NCI-H2196 treated with DMSO at 0.1 percent for 48 hours (cell line): ENCODE data around the gene PRKG1.
"Not testable (repeated sequence)": the region's sequence is repeated elsewhere in the genome, so short reads cannot be mapped to it uniquely, and the experiment has no call there.

Experiments used
- DNase-seq: peaks from one replicate; lab custom pipeline; 2025; ENCODE audit not compliant: unreplicated experiment; lab: John Stamatoyannopoulos, UW

The PRKG1 gene

DNA sequence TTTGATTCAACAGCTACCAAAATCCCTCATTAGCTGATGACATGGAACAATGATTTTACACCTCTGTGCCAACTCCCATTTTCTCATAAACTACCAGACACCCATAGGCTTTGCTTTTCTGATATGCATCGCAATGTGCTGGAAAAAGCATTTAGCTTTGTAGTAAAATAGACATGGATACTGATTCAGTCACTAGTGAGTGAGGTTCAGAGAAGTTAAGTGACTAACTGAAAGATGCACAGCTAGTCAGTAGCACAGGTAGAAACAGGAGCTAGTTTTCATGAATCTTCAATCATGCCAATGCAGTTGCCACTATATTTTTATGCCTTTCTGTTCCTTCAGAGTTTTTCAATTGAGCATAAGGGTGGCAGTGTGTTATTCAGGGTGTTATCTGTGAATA, 38.7 kb downstream of the PRKG1 start:
- no peak for DNase-seq

DNA sequence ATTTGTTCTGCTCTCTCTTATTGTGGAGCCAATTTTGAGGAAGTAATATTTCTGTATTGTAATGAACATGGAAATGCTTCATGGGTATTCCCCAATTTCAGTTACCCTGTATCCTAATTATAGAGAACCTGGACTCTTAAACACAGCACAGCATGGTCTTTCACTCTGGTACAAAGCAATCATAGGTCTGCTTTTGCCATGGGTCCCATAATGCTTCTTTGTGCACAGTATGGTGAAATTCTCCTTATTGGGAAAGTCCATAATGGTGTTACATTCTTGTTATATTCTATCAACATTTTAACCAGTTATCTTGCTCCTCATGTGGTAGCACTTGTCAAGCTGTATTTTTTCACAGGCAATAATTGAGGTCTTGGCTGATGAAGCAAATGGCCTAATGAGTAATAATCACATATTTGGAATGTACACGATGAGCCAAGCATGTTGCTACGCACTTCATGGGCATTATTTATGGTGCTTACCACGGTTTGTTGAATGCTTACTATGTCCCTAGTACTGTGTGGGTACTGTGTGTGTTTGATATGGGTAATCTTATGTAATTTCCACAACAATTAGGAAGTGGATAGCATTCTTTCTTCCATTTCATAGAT, 42.9 kb downstream of the PRKG1 start:
- DNase-seq: no peak

DNA sequence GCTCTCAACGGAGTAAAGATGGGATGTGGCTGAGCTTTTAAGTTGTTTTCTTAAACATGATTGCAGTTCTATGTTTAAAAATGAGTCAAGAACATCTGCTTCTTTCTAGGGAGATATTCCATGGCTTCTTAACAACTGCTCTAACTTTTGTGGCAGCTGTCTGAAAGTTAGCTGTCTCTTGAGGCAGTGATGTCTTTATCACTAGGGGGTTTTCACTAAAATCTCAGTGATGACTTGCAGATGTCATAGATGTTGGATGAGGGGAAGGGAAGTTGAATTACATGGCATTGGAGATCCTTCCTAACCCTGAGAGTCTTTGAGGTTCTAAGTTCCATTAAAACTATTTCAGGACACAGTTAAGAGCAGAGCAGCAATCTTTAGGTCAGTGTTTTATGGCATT, 43.5 kb downstream of the PRKG1 start:
- DNase-seq: no peak

DNA sequence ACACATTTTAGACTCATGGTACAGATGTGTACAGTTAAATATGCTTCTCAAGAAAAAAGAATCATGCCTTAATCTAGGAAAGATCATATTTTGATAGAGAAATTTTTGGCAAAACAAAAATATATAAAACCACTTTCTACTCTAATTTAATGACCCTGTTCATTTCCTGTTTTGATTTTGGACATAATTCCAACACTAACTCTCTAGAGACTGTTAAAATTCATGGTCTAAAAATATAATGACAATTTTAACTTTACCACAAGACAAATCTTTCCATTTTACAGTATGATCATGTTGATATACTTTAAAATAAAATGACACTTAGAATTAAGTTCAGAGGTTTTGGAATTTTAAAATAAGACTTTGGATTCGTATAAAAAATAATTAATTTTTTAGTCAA, 45.2 kb downstream of the PRKG1 start:
- no peak for DNase-seq

DNA sequence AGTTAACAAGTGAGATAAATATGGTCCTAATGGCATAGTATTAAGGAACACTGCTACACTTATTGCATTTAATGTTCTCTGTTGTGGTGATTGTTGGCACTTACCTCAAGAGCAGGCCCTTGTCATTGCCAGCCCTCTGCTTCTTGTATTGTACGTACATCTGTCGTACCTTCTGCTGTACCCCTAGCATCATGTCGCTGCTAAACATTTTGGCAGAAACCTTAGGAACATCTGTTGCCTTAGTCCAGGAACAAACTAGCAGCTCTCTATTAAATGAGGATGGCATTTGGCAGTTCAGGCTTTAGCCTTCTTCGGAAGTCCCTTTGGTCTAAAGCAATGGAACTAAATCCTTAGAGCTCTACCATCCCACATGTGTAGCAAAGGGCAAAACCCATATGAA, 47.6 kb downstream of the PRKG1 start:
- DNase-seq: no peak

DNA sequence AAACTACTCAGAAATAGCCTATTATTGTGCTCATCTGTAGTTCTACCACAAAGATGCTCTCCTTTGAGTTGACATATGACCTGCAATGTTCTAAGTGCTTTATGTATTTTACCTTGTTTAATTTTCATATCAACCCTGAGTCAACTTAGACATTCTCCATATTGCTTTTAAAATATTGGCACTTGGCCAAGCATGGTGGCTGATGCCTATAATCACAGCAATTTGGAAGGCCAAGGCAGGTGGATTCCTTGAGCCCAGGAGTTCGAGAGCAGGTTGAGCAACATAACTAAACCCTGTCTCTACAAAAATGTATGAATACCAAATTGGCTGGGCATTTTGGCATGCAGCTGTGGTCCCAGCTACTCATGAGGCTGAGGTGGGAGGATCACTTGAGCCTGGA, 50.6 kb downstream of the PRKG1 start:
- DNase-seq: no peak

DNA sequence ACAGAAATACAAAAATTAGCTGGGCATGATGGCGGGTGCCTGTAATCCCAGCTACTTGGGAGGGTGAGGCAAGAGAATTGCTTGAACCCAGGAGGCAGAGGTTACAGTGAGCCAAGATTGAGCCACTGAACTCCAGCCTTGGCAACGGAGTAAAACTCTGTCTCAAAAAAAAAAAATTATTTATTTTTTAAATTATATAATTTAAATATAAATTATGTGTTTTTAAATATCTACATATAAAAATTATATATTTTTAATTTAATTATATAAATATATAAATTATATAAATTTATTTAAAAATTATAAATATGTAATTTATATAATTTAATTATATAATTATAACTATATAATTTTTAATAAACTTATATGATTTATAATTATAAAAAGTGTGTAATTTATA, 51.2 kb downstream of the PRKG1 start:
- DNase-seq: no peak

DNA sequence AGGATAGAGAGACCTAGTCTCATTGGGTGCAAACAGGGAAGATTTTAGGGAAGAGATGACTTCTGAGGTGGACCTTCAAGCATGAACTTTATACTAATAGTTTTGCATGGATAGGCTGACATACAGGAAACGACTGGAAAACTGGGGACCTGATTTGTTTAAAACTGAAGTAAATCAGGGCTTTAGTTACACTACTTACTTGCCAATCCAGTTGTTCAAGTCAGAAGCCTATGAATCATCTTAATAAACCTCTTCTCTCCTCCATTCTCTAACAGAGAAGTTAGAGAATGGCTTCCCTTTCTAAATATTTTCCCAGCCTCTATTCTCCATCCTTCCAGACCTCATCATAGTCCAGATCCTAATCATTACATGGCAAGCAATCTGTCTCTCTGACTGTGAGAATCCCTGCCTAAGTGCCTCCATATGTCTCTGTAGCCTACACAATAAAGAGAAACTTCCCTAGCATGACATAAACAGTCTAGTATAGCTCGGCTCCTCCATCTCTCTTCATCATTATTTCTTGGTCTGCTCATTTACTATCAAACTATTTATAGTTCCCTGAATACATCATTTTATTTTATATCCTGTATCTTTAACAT, 55.8 kb downstream of the PRKG1 start:
- DNase-seq: no peak

DNA sequence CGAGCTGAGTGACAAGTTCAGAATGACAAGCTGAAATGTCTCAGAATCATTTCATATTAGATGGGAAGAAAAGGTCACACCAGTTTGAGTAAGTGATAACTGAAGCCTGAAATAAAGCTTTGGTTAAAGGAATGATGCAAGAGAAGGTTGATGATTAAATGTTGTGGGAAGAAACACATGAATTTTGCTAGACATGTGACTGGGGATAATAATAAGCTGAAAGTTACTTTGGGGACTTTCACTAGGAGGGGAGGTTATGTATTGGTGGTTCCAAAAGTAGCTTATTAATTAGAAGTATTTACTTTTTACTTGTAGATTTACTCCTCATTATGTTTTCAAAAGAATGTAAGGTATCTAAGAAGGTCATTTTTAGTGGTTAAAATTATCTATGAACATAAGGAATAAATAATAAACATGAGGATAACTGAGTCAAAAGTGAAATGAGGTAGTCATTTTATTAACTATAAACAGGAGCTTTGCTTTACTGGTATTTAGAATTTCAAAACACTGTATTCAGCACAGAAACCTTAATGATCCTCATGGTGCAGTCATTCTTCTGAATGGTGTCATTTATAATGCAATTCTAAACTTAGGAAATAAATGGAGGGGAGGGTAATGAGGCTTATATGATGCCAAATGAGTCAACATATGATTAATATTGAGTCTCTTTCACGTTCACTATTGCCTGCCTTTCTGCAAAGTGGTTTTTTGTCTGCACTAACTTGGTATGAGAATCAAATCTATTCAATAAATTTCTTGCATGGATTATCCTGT, 63.7 kb downstream of the PRKG1 start:
- no peak for DNase-seq

DNA sequence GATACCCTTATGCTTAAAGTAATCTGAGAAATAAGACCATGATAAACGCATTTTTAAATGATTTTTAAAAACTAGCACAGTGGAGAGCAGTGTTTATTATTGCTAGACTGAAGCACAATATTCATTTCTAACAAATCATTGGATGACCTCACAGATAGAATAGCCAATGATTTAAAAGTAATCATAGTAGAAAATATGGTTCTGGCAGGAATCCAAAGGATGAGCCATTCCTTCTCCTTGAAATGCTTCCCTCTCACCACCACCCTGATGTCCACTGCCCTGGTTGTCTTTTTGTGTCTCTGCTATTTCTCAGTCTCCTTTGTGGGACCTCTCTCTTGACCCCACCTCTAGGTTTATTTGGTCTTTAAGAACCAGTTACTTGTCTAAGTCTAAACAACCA, 64.9 kb downstream of the PRKG1 start:
- DNase-seq: no peak

DNA sequence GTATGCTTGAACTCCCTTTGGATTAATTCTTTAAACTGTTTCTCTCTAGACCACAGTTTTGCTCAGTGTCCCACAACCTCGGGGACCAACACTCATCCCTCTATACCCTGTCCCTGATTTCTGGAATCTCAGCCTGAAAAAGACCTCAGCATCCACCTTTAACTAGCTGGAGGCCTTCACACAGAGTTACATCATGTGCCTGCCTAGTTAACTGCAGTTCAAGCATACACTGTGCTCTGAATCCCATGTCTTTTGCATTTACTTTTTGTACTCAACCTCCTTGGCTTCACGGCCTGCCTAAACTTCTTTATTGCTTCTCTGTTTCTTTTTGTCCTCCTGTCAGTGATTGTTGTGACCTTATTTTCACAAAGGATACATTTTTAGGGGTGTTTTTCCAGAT, 66.7 kb downstream of the PRKG1 start:
- DNase-seq: no peak

DNA sequence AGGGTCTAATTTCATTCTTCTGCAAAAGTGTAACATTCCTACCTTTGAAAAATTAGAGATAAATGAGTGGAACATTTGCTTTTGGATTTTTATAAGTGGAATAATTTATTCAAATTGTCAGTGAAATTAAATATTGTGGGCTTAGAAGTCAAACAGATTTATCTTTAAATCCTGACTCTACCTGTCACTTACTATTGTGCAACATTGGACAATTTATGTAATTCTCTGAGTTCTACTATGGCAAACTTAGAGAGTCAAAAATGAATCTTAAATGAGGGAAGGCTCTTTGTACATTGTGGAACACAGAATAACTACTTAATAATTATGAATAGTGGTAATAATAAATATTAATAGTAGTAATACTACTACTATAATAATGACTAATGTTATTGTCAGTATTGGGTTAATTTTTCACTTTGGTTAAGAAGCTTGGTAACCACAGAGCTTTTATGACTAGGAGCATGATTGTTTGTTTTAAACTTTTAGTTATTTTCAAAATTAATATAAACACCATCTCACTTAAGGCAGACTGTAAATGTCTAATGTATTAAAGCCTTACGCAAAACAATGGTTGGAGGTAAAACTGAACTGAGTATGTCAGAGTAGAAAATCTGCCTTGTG, 70.0 kb downstream of the PRKG1 start:
- no peak for DNase-seq

DNA sequence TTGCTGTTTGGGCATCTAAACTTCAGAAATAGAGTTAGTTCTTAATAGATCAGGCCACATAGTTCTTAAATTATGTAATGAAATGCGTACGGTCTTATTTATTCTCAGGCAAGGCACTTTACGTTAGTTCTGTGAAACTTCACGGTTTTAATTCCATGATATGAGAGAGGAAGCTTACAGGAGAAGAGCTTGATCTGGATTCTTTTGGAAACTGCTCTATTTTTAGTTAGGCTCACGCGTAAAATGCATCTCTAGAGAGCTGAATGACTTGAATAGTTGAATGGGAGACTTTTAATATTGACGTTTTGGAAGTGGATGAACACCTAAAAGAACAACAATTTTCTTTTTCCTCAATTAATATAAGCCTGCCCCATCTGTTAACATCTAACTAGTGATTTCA, 71.1 kb downstream of the PRKG1 start:
- no peak for DNase-seq

DNA sequence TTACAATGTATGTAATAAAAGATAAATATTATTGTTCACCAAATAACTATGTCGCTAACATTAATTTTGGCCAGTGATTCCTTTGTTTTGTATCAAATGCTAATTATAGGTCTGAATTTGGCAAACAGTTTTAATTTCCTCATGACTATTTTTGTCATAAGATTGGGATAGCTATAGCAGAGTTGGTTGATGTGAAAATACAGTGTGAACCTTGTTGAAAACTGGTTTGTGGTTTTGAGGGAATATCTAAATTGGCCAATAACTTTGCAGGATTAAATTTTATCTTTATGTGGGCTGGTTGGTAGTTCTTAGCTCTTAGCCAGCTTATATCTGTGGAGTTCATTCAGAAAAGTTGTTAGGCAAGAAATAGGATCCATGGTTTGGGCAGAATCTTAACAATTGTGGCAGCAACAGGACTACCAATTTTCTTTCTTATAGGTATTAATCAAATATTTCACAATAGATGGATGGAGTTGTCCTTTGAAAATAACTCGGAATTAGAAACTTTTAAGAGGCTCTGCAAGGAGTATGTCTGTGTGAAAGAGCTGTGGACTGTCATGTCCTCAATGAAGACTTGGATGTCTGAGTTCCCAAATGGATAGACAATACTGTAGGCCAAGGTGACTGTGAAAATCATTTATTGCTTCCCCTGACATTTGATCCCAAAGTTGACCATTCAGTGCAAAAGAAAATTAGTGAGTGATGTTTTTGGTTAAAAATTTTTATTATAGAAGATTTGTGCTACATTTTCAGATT, 73.5 kb downstream of the PRKG1 start:
- DNase-seq: no peak

DNA sequence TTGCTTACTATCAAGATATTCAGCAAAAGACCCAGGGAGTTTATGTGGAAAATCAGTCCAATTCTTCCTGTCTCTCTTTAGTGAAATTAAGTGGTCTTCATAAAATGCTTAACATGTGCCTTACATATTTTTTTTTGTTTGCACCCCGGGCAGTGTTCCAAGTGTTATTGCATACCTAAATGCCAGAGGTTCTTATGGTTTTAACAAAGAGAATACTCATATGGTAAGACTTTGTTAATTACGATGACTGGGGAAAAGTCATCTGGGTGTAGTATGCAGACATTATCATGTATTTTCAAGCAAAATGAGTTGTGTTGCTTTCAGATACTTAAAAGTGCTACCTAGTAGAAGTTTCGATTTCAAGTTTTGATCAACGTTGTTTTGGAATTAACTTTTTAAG, 82.6 kb downstream of the PRKG1 start:
- DNase-seq: no peak

DNA sequence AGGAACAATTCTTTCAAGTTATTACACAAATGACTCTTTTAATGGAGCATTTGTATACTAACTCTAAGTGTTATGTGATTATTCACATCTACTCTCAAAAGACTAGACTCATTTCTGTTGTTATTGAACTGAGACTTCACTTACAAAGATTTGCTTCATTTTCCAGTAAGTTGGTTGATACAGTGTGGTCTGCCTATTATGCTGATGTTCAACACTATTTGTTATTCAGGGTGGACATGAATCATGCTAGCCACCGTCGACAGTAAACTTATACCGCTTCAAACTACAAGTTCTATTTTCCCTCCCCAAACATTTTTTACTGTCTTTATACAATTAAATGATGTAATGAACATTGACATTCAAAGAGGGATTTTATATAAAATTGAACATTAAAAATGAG, 84.5 kb downstream of the PRKG1 start:
- DNase-seq: no peak

DNA sequence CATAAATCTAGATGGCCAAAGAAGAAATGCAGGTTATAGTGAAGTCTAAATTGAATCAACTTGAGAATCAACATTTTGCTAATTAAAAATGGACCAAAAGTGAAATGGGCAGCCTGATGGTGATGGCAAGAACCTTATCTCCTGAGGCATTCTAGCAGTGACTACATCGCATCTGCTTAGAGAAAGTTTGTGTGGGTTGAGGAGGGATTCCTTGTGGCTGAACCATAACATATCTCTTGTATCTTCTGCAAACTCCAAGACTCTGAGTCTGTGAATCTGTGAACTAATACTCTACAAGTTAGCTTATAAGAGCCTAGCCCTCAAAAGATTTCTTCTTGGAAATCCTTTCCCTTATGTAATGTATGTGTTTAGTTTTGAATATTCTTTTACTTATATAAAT, 85.6 kb downstream of the PRKG1 start:
- no peak for DNase-seq

DNA sequence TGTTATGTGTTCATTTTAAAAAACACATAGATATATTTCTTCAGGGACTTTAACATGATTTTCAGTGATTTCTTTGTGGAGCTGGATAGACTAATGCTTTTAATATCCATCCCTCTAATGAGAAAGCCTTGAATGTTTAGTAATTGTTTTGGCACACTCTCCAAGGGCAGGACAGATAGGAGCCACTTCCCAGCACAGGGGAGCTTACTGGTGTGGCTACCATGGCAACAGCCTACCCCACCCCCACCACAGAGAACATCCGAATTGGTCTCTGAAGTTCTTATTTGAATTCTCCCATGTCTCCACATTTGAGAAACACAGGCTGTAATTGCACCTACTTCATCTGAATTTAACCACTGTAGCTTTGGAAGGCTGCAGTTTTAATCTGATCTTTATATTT, 87.7 kb downstream of the PRKG1 start:
- DNase-seq: no peak

DNA sequence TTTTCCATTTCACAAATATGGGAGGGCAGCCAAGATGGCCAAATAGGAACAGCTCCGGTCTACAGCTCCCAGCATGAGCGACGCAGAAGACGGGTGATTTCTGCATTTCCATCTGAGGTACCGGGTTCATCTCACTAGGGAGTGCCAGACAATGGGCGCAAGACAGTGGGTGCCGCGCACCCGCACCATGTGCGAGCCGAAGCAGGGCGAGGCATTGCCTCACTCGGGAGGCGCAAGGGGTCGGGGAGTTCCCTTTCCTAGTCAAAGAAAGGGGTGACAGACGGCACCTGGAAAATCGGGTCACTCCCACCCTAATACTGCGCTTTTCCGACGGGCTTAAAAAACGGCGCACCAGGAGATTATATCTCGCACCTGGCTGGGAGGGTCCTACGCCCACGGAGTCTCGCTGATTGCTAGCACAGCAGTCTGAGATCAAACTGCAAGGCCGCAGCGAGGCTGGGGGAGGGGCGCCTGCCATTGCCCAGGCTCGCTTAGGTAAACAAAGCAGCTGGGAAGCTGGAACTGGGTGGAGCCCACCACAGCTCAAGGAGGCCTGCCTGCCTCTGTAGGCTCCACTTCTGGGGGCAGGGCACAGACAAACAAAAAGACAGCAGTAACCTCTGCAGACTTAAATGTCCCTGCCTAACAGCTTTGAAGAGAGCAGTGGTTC, 89.2 kb downstream of the PRKG1 start:
- not testable (repeated sequence) for DNase-seq

DNA sequence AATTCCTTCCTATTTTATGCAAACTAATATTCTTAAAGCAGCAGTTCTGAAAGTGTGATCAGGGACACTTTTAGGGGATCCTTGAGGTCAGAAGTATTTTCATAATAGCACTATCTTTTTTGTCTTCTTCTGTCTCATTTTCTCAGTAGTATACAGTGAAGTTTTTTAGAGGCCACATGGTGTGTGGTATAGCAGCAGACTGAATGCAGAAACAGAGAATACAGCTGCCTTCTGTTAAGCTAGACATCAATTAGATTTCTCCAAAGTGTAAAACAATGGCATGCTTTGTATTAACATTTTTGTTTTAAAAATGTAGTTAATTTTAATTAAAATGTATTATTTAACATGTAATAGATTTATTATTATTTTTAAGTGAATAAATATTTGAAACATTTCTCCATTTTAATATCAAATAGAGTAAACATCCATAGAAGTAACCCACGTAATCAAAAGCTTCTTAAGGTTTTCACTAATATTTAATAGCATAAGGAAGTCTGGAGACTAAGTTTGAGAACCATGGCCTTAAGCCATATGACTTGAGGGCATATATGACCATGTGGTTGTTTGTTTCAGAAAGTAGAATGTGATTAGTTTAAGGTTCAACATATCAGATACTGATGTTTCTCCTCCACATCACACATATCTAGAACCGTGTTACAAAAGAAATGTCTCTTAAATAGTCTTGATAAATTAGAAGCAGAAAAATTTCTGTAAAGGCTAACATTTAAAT, 94.0 kb downstream of the PRKG1 start:
- no peak for DNase-seq
